HEK293 (cell line): ENCODE measurements around the gene FUT1.

Source experiments
- FEZF1 ChIP-seq: fragments of 450-650 bp; formaldehyde crosslinking; IDR thresholded peaks from 2 replicates; pipeline ENCODE4 v1.5.1; 2016; ENCODE audit warnings: missing biosample characterization, missing genetic modification characterization
- GLIS2 ChIP-seq: fragments of 450-650 bp; formaldehyde crosslinking; IDR thresholded peaks from 2 replicates; pipeline ENCODE4 v1.5.1; 2016; ENCODE audit warnings: missing biosample characterization, missing genetic modification characterization
- OVOL3 ChIP-seq: fragments of 450-650 bp; formaldehyde crosslinking; IDR thresholded peaks from 2 replicates; pipeline ENCODE4 v1.5.1; 2016; ENCODE audit warnings: missing biosample characterization, missing genetic modification characterization
- PBX3 ChIP-seq: sonication (generic); formaldehyde crosslinking; IDR thresholded peaks from 2 replicates; pipeline ENCODE4 v1.8.1; 2022; ENCODE audit warnings: mild to moderate bottlenecking, moderate library complexity, missing genetic modification reagents
- TSHZ1 ChIP-seq: fragments of 450-650 bp; formaldehyde crosslinking; IDR thresholded peaks from 2 replicates; pipeline ENCODE4 v1.5.1; 2016; ENCODE audit warnings: missing biosample characterization, missing genetic modification characterization, borderline replicate concordance
- ZBTB10 ChIP-seq: fragments of 450-650 bp; formaldehyde crosslinking; IDR thresholded peaks from 2 replicates; pipeline ENCODE4 v1.5.1; 2016; ENCODE audit warnings: missing biosample characterization, missing genetic modification characterization
- ZBTB17 ChIP-seq: fragments of 450-650 bp; formaldehyde crosslinking; IDR thresholded peaks from 2 replicates; pipeline ENCODE4 v1.5.1; 2016; ENCODE audit warnings: missing biosample characterization, missing genetic modification characterization
- ZBTB20 ChIP-seq: fragments of 450-650 bp; formaldehyde crosslinking; IDR thresholded peaks from 2 replicates; pipeline ENCODE4 v1.5.1; 2016; ENCODE audit warnings: missing biosample characterization, missing genetic modification characterization
- ZBTB21 ChIP-seq: fragments of 450-650 bp; formaldehyde crosslinking; IDR thresholded peaks from 2 replicates; pipeline ENCODE4 v1.5.1; 2017; ENCODE audit warnings: missing biosample characterization, missing genetic modification characterization
- ZBTB26 ChIP-seq: fragments of 450-650 bp; formaldehyde crosslinking; optimal IDR thresholded peaks from 2 replicates; pipeline ENCODE3; 2016; ENCODE audit warnings: missing biosample characterization, mild to moderate bottlenecking, missing genetic modification characterization
- ZBTB48 ChIP-seq: fragments of 450-650 bp; formaldehyde crosslinking; IDR thresholded peaks from 2 replicates; pipeline ENCODE4 v1.5.1; 2016; ENCODE audit warnings: missing biosample characterization, missing genetic modification characterization
- ZBTB7A ChIP-seq: fragments of 450-650 bp; formaldehyde crosslinking; IDR thresholded peaks from 2 replicates; pipeline ENCODE4 v1.5.1; 2016; ENCODE audit warnings: low read depth, missing biosample characterization, missing genetic modification characterization
- ZIC2 ChIP-seq: fragments of 450-650 bp; formaldehyde crosslinking; IDR thresholded peaks from 2 replicates; pipeline ENCODE4 v1.5.1; 2016; ENCODE audit warnings: missing biosample characterization, missing genetic modification characterization
- ZNF132 ChIP-seq: fragments of 450-650 bp; formaldehyde crosslinking; IDR thresholded peaks from 2 replicates; pipeline ENCODE4 v1.5.1; 2017; ENCODE audit warnings: missing biosample characterization, missing genetic modification characterization, borderline replicate concordance
- ZNF138 ChIP-seq: fragments of 450-650 bp; formaldehyde crosslinking; IDR thresholded peaks from 2 replicates; pipeline ENCODE4 v1.5.1; 2016; ENCODE audit warnings: missing biosample characterization, missing genetic modification characterization, borderline replicate concordance
- ZNF148 ChIP-seq: fragments of 450-650 bp; formaldehyde crosslinking; IDR thresholded peaks from 2 replicates; pipeline ENCODE4 v1.5.0; 2017; ENCODE audit warnings: missing biosample characterization, missing genetic modification characterization, borderline replicate concordance
- ZNF26 ChIP-seq: fragments of 450-650 bp; formaldehyde crosslinking; IDR thresholded peaks from 2 replicates; pipeline ENCODE4 v1.5.1; 2016; ENCODE audit warnings: missing biosample characterization, missing genetic modification characterization
- ZNF274 ChIP-seq, 2 experiments: fragments of 200-500 bp in 1 of 2; fragments of 450-650 bp in 1 of 2; sonication (Bioruptor generic) in 1 of 2; formaldehyde crosslinking in 1 of 2; IDR thresholded peaks; 2 replicates each; pipeline versions ENCODE4 v1.5.1 to v1.6.1; 2014 to 2016; ENCODE audit warnings: borderline replicate concordance in 1 of 2, inconsistent platforms in 1 of 2, low read length in 1 of 2, missing biosample characterization in 1 of 2, missing genetic modification characterization in 1 of 2
- ZNF324 ChIP-seq: fragments of 450-650 bp; formaldehyde crosslinking; IDR thresholded peaks from 2 replicates; pipeline ENCODE4 v1.5.1; 2016; ENCODE audit warnings: missing biosample characterization, missing genetic modification characterization
- ZNF449 ChIP-seq: fragments of 450-650 bp; formaldehyde crosslinking; IDR thresholded peaks from 2 replicates; pipeline ENCODE4 v1.5.1; 2017; ENCODE audit warnings: missing biosample characterization, mild to moderate bottlenecking, missing genetic modification characterization, moderate library complexity
- ZNF571 ChIP-seq: fragments of 450-650 bp; formaldehyde crosslinking; IDR thresholded peaks from 2 replicates; pipeline ENCODE4 v1.5.0; 2017; ENCODE audit warnings: missing biosample characterization, missing genetic modification characterization
- ZNF645 ChIP-seq: fragments of 450-650 bp; formaldehyde crosslinking; IDR thresholded peaks from 2 replicates; pipeline ENCODE4; 2016; ENCODE audit warnings: missing biosample characterization, missing genetic modification characterization
- ZNF747 ChIP-seq: fragments of 450-650 bp; formaldehyde crosslinking; IDR thresholded peaks from 2 replicates; pipeline ENCODE4 v1.5.1; 2016; ENCODE audit warnings: missing biosample characterization, missing genetic modification characterization

The FUT1 gene

GRCh38 chr19:48795055-48795684 lies 42.7 kb upstream of the FUT1 start (continued):
- no peak for TF ChIP-seq ZNF274 (IDR thresholded peaks at IDR 0.05; ENCODE audit: low read length)
- no peak for TF ChIP-seq ZNF274 (tag by site-specific recombination; IDR thresholded peaks at IDR 0.05; ENCODE audit: borderline replicate concordance)
- TF ChIP-seq OVOL3 (tag by site-specific recombination): no peak
- no peak for TF ChIP-seq ZNF645 (tag by site-specific recombination)
- no peak for TF ChIP-seq ZNF449 (tag by site-specific recombination)
- no peak for TF ChIP-seq GLIS2 (tag by site-specific recombination)
- peak; percentile 58; the same call in 1 of the 2 replicates for TF ChIP-seq ZBTB48 (tag by site-specific recombination)
- TF ChIP-seq ZBTB17 (tag by site-specific recombination): peak; percentile 100
- TF ChIP-seq ZNF747 (tag by site-specific recombination): no peak
- peak; percentile 49; the same call in 1 of the 2 replicates for TF ChIP-seq ZBTB7A (tag by site-specific recombination)
- TF ChIP-seq TSHZ1 (tag by site-specific recombination): no peak
- no peak for TF ChIP-seq ZNF148
- TF ChIP-seq ZBTB26 (tag by site-specific recombination): peak; percentile 27
- TF ChIP-seq ZBTB10 (tag by site-specific recombination): peak; percentile 80
- no peak; the same call in 1 of the 2 replicates for TF ChIP-seq ZNF324 (tag by site-specific recombination)
- peak; percentile 91 for TF ChIP-seq ZBTB20 (tag by site-specific recombination)
- TF ChIP-seq ZNF138 (tag by site-specific recombination): no peak
- TF ChIP-seq FEZF1 (tag by site-specific recombination): peak; percentile 81
- TF ChIP-seq ZNF132 (tag by site-specific recombination): no peak
- no peak for TF ChIP-seq PBX3 (CRISPR knock-in tag)
- peak; percentile 45 for TF ChIP-seq ZIC2 (tag by site-specific recombination)
- TF ChIP-seq ZNF26 (tag by site-specific recombination): no peak
- peak; percentile 83 for TF ChIP-seq ZBTB21 (tag by site-specific recombination)
- TF ChIP-seq ZNF571 (tag by site-specific recombination): no peak
